GM18873 (cell line): ENCODE measurements around the gene L1CAM.
A peak's percentile ranks its signal among the peaks of the same experiment; 100 is the strongest.

ENCODE experiments used
- ATAC-seq: cut with Tn5 transposase; IDR thresholded peaks from one replicate; pipeline ENCODE4 v1.9.1; 2021; ENCODE audit warnings: mild to moderate bottlenecking, moderate library complexity, moderate number of reproducible peaks; ENCODE audit not compliant: unreplicated experiment, low FRiP score

The L1CAM gene

DNA sequence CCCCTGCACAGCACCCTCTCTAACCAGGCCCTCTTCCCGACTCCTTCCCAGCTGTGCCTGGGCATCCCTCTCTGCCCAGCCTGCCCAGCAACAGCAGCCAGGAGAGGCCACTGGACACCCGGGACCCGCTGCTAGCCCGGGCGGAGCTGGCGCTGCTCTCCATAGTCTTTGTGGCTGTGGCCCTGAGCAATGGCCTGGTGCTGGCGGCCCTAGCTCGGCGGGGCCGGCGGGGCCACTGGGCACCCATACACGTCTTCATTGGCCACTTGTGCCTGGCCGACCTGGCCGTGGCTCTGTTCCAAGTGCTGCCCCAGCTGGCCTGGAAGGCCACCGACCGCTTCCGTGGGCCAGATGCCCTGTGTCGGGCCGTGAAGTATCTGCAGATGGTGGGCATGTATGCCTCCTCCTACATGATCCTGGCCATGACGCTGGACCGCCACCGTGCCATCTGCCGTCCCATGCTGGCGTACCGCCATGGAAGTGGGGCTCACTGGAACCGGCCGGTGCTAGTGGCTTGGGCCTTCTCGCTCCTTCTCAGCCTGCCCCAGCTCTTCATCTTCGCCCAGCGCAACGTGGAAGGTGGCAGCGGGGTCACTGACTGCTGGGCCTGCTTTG, 19.6 kb upstream of the L1CAM start:
- no peak for ATAC-seq

GRCh38 chrX:153903991-153904957, 18.3 kb upstream of the L1CAM start, which contains the start of gene AVPR2:
AVPR2 (plus strand) TSS chrX:153904673; CDS start chrX:153905146, 473 bp downstream.
- ATAC-seq, result no peak

GRCh38 chrX:153903238-153903980, 17.4 kb upstream of the L1CAM start:
- no peak for ATAC-seq

GRCh38 chrX:153902385-153902784, 16.4 kb upstream of the L1CAM start:
- no peak for ATAC-seq

- ATAC-seq, result no peak
These were observed 15.8 kb upstream of the L1CAM start for GRCh38 chrX:153901753-153902140.

DNA sequence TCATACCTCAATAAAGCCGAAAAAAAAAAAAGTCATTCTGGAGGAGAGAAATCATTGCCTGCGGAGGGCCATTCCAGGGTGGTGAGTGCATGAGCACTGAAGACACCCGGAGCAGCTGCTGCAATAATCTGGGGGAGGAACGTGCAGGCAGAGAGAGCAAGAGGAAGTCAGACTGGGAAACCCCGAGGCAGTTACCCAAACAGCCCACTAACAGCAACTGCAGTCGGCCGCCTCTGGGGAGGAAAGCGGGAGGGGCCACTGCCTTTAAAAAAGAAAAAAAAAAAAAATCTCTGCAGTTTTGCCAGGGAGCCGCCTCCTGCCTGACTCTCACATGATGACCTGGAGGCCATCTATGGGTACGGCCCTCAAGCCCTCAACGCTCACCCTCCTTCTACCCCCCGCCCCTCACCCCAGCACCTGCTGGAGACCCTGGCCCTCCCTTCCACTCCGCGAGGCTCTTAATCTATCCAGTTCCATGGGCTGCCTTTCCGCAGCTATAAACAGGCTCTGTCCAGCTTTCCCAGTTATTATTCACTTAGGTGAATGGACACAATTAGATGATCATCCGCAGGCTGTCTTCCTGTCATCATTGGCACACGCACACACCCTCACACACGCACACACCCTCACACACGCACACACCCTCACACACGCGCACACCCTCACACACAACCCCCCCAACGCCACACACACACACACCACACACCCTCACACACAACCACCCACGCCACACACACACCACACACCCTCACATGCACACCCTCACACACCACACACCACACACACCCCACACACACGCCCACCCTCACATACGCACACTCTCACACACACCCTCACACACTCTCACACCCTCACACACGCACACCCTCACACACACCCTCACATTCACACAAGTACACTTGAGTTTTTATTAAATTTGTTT, 15.1 kb upstream of the L1CAM start:
- ATAC-seq, result peak; percentile 92

- ATAC-seq, result no peak
These were observed 11.9 kb upstream of the L1CAM start for GRCh38 chrX:153897899-153898298.

DNA sequence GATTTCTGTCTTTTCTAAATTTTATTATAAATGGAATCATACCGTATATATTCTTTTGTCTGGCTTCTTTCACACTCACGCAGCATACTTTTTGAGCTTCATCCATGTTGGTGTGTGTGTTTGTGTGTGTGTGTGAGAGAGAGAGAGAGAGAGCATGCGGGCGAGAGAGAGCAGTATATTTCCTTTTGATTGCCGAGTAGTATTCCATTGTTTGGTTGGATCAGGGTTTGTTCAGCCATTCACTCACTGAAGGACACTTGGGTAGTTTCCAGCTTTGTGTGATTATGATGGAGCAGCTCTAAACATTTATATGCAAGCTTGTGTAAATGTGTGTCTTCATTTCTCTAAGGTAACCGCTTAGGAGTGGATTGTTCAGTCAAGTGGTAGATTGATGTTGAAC, 3.1 kb upstream of the L1CAM start:
- ATAC-seq, result no peak

GRCh38 chrX:153888344-153888743, 2.4 kb upstream of the L1CAM start:
- no peak for ATAC-seq

DNA sequence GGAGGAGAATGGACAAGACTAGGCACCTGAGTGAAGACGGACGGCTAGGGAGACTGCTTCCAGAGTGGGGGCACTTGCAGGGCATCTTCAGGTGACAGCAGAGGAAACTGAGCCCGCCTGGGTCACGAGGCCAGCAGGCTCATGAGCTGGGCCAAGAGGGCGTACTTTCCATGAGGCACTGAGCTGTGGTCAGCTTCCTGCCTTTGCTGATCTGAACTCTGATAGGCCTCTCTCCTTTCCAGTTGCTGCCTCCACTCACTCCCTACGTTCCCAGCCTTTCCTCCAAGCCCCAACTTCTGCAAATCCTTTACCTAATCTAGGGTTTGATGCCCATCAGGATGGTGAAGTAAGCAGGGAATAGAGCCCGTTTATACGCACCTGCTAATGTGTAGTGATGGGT, 1.4 kb upstream of the L1CAM start:
- ATAC-seq, result no peak

DNA sequence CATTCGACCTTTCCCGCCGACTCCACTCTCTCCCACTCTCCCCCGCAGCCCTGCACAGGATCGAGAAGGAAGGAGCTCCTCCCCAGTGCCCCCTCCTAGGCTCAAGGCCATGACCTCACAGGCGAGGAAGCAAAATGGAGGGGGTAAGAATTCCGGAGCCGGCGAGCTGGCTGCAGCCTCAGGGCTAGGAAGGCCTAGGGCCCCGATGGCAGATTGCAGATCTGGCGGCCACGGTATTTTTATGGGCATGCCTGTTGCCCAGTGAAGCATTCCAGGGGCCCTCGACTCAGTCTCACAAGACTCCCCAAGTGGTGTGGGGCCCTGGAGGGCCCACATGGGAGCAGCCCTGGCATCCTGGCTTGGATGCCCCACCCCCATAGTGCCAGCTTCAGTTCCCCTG, 942 bp upstream of the L1CAM start:
- ATAC-seq, result no peak

GRCh38 chrX:153885208-153885787, 675 bp downstream of the L1CAM start:
- no peak for ATAC-seq

- no peak for ATAC-seq
These were observed 1.4 kb downstream of the L1CAM start for GRCh38 chrX:153884590-153884989.

DNA sequence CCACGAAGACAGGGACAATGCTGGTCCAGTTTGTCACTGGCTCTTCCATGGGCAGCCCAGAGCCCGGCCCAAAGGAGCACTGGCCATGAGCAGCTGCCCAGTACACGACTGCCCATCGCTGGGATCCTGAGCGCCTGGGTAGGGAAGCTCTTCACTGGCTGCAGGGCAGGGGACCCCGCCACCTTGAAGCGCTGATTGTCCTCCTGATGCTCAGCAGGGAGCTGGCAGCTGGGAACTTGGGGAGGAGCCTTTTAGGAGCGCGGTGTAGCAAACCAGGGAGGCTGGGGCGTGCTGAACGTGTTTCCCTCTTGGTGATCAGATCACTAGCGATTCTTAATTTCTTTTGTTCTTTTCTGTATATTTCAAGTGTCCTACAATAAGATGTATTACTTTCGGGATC, 1.8 kb downstream of the L1CAM start:
- ATAC-seq, result no peak

- no peak for ATAC-seq
These were observed 2.7 kb downstream of the L1CAM start for GRCh38 chrX:153883163-153883843.

- no peak for ATAC-seq
These were observed 3.4 kb downstream of the L1CAM start for GRCh38 chrX:153882557-153882956.

- ATAC-seq, result no peak
These were observed 3.9 kb downstream of the L1CAM start for GRCh38 chrX:153882086-153882498.

- no peak for ATAC-seq
These were observed 4.7 kb downstream of the L1CAM start for GRCh38 chrX:153881281-153881680.

DNA sequence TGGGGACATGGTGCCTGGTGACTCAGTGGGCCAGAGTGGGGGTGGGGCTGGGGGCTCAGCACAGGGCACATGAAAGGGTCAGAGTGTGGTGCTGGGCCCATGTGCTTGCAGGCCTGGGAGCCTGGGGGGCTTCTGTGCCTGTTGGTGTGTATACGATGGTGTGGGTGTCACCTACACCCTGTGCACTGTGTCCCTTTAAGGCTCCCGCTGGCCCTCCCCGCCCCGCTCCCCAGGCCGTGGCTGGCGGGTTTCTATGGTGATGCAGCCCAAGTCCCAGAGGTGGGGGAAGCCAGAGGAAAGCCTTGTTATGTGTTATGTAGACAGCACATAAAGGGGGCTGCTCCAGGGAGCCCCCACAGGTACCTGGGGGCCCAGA, 5.5 kb downstream of the L1CAM start:
- no peak for ATAC-seq
